Stimulated activated CD4-positive, alpha-beta T cell treated with anti-CD3 and anti-CD28 coated beads, TNF-alpha, amount 100 ng/mL, for 24 hours (primary cell): Measurements from ENCODE around the gene SUPT4H1.
A peak's percentile ranks its signal among the peaks of the same experiment; 100 is the strongest.
"Not testable (repeated sequence)": the region's sequence is repeated elsewhere in the genome, so short reads cannot be mapped to it uniquely, and the experiment has no call there.

ENCODE experiments used
- DNase-seq, 3 experiments: peaks; one replicate each; pipeline ENCODE4 v3.0.0-alpha.2; 2020; ENCODE audit warnings: low read depth in 3 of 3

SUPT4H1 gene

GRCh38 chr17:58341136-58341860 lies 10.7 kb downstream of the SUPT4H1 start:
- DNase-seq = not testable (repeated sequence)

GRCh38 chr17:58340405-58340876 lies 11.6 kb downstream of the SUPT4H1 start:
- no peak for DNase-seq

GRCh38 chr17:58339755-58340404 lies 12.1 kb downstream of the SUPT4H1 start:
- DNase-seq = no peak

- peak in 2 of 3 experiments; percentile 59 to 89 for DNase-seq
Measured at GRCh38 chr17:58338841-58339754, 12.9 kb downstream of the SUPT4H1 start.

GRCh38 chr17:58338454-58338840 lies 13.6 kb downstream of the SUPT4H1 start:
- no peak for DNase-seq

GRCh38 chr17:58337600-58338453 lies 14.2 kb downstream of the SUPT4H1 start:
- peak; percentile 83 to 95 (median 86) for DNase-seq

GRCh38 chr17:58337210-58337599 lies 14.8 kb downstream of the SUPT4H1 start:
- DNase-seq = peak in 1 of 3 experiments; percentile 55

GRCh38 chr17:58336456-58337209 lies 15.4 kb downstream of the SUPT4H1 start:
- DNase-seq = no peak

GRCh38 chr17:58335779-58336455 lies 16.1 kb downstream of the SUPT4H1 start:
- peak in 1 of 3 experiments; percentile 74 for DNase-seq

GRCh38 chr17:58335061-58335731 lies 16.8 kb downstream of the SUPT4H1 start:
- peak in 1 of 3 experiments; percentile 66 for DNase-seq

- DNase-seq = no peak
Measured at GRCh38 chr17:58334661-58335060, 17.3 kb downstream of the SUPT4H1 start.

- DNase-seq = no peak
Measured at GRCh38 chr17:58334256-58334655, 17.7 kb downstream of the SUPT4H1 start.

GRCh38 chr17:58333736-58334207 lies 18.2 kb downstream of the SUPT4H1 start:
- no peak for DNase-seq

GRCh38 chr17:58332778-58333735 lies 18.9 kb downstream of the SUPT4H1 start:
- DNase-seq = peak in 2 of 3 experiments; percentile 51 to 88

GRCh38 chr17:58331815-58332777 lies 19.9 kb downstream of the SUPT4H1 start:
- peak; percentile 84 to 94 (median 88) for DNase-seq

GRCh38 chr17:58330997-58331814 lies 20.8 kb downstream of the SUPT4H1 start:
- DNase-seq = peak; percentile 70 to 76 (median 74)
